ENCODE measurements around the gene PIGB. TPM values are rescaled to one million over a fixed set of nuclear protein-coding genes. Genes with fewer than 3 reads are reported as not detected.
"Not testable (repeated sequence)": the region's sequence is repeated elsewhere in the genome, so short reads cannot be mapped to it uniquely, and the experiment has no call there.

The PIGB gene
- total RNA-seq, 1 donor from 2014 or later = 6.9 TPM

GRCh38 chr15:55289011-55289745, 29.8 kb upstream of the PIGB start:
- H3K27ac ChIP-seq = peak overlapping the region; percentile 91
- peak in 1 of 2 donors; percentile 89 for DNase-seq (ENCODE audit: extremely low spot score in 2 of 2)
- H3K4me3 ChIP-seq = peak overlapping the region; percentile 70 to 76
- H3K4me1 ChIP-seq = peaks cover 15% of the 10 kb centered on the region
- no peaks in the 10 kb centered on the region for H3K27me3 ChIP-seq
- TF ChIP-seq POLR2AphosphoS5 (IDR thresholded peaks at IDR 0.05; ENCODE audit: insufficient read depth in 1 of 2, low read depth in 1 of 2) = peak in 1 of 2 donors; percentile 45
- no peak for TF ChIP-seq CTCF (IDR thresholded peaks at IDR 0.05)
- intact Hi-C loops (cut with DNase I) = no loop called here
- H3K9me3 ChIP-seq = no peaks in the 10 kb centered on the region
- no peaks in the 10 kb centered on the region for H3K36me3 ChIP-seq

GRCh38 chr15:55289746-55290527, 29.1 kb upstream of the PIGB start, which contains the start of gene RAB27A:
TSS of gene RAB27A (minus strand) at chr15:55289813. CDS start at chr15:55234934, 54,879 bp downstream.
- no peak for DNase-seq (ENCODE audit: extremely low spot score in 2 of 2)

GRCh38 chr15:55290528-55291057, 28.4 kb upstream of the PIGB start:
- Histone ChIP-seq H3K27ac (peak overlapping the region; percentile 91), H3K4me1 (peaks cover 15% of the 10 kb centered on the region), H3K36me3 (no peaks in the 10 kb centered on the region), H3K9me3 (no peaks in the 10 kb centered on the region), H3K27me3 (no peaks in the 10 kb centered on the region), H3K4me3 (peak overlapping the region; percentile 70 to 76)
- intact Hi-C loops (cut with DNase I) = loop anchor here (2.0 kb wide), 1 partner anchor 74 kb away; no protein-coding TSS in a partner anchor
- TF ChIP-seq POLR2A (IDR thresholded peaks at IDR 0.05) (no peak), POLR2AphosphoS5 (IDR thresholded peaks at IDR 0.05; ENCODE audit: insufficient read depth in 1 of 2, low read depth in 1 of 2) (no peak), CTCF (IDR thresholded peaks at IDR 0.05) (peak; percentile 65 to 91 (median 66))
- DNase-seq (ENCODE audit: extremely low spot score in 2 of 2) = peak in 1 of 2 donors; percentile 90

More at GRCh38 chr15:55289746-55290527, 29.1 kb upstream of the PIGB start, which contains the start of gene RAB27A:
- H3K27me3 ChIP-seq = no peaks in the 10 kb centered on the region
- intact Hi-C loops (cut with DNase I) = loop anchor here (2.0 kb wide), 1 partner anchor 73 kb away; no protein-coding TSS in a partner anchor
- H3K36me3 ChIP-seq = no peaks in the 10 kb centered on the region
- peaks cover 15% of the 10 kb centered on the region for H3K4me1 ChIP-seq
- peak in 1 of 2 donors; percentile 19 for TF ChIP-seq POLR2A (IDR thresholded peaks at IDR 0.05)
- TF ChIP-seq POLR2AphosphoS5 (IDR thresholded peaks at IDR 0.05; ENCODE audit: insufficient read depth in 1 of 2, low read depth in 1 of 2) = peak in 1 of 2 donors; percentile 69
- no peak for TF ChIP-seq CTCF (IDR thresholded peaks at IDR 0.05)
- no peaks in the 10 kb centered on the region for H3K9me3 ChIP-seq
- peak within 1 kb of the TSS; percentile 70 to 76 for H3K4me3 ChIP-seq
- H3K27ac ChIP-seq = peak within 1 kb of the TSS; percentile 91

- H3K4me1 ChIP-seq = no peaks in the 10 kb centered on the region
- H3K9me3 ChIP-seq = no peaks in the 10 kb centered on the region
- no peak for TF ChIP-seq CTCF (IDR thresholded peaks at IDR 0.05)
- TF ChIP-seq POLR2A (IDR thresholded peaks at IDR 0.05) = no peak
- TF ChIP-seq POLR2AphosphoS5 (IDR thresholded peaks at IDR 0.05; ENCODE audit: insufficient read depth in 1 of 2, low read depth in 1 of 2) = no peak
- H3K4me3 ChIP-seq = no peak overlapping the region
- no peaks in the 10 kb centered on the region for H3K27me3 ChIP-seq
- intact Hi-C loops (cut with DNase I) = no loop called here
- H3K27ac ChIP-seq = no peak overlapping the region
- H3K36me3 ChIP-seq = no peaks in the 10 kb centered on the region
- peak in 1 of 2 donors; percentile 52 for DNase-seq (ENCODE audit: extremely low spot score in 2 of 2)
Measured at GRCh38 chr15:55297315-55297714, 21.7 kb upstream of the PIGB start.

- H3K4me1 ChIP-seq; DNase-seq (ENCODE audit: extremely low spot score in 2 of 2); H3K27ac ChIP-seq; H3K4me3 ChIP-seq; H3K27me3 ChIP-seq; H3K9me3 ChIP-seq; intact Hi-C loops (cut with DNase I); H3K36me3 ChIP-seq: not testable (repeated sequence)
Measured at GRCh38 chr15:55302801-55303200, 16.2 kb upstream of the PIGB start.

All from vagina (tissue), 2 donors.